CD4-positive, alpha-beta T cell (primary cell): Measurements from ENCODE around the gene CFAP43. TPM values are rescaled to one million over a fixed set of nuclear protein-coding genes. Genes with fewer than 3 reads are reported as not detected.

ENCODE experiments used
- ATAC-seq: fragments of 200-7000 bp; cut with Tn5 transposase; one replicate; pipeline ENCODE4 v1.10.0; 2022; ENCODE audit warnings: mild to moderate bottlenecking; ENCODE audit not compliant: poor library complexity
- CTCF ChIA-PET: fragments of 350-600 bp; sonication (Branson Sonifier 250); formaldehyde crosslinking; loops from one replicate; lab custom pipeline; 2021; ENCODE audit warnings: antibody characterized with exemption, inconsistent platforms; lab: Charles Lee
- POLR2A ChIA-PET: fragments of 350-600 bp; sonication (Branson Sonifier 250); formaldehyde crosslinking; loops from one replicate; lab custom pipeline; 2021; ENCODE audit warnings: antibody characterized with exemption, inconsistent platforms; lab: Charles Lee
- DNase-seq, 14 experiments: peaks; one replicate each; pipeline ENCODE4 v3.0.0-alpha.2; 2013 to 2020; ENCODE audit warnings: mixed read lengths in 2 of 14
- H3K27ac ChIP-seq, 2 donors: one replicate each; pipeline versions ENCODE4 v1.5.1 to v1.7.0; 2013; ENCODE audit warnings: low read length in 2 of 2, low read depth in 1 of 2, mild to moderate bottlenecking in 1 of 2
- H3K27me3 ChIP-seq, 2 experiments: 1 replicate in 1 of 2; 2 replicates in 1 of 2; pipeline versions ENCODE4 v1.6.1 to v1.7.0; 2013; ENCODE audit warnings: low read length in 2 of 2, control low read depth in 1 of 2, mild to moderate bottlenecking in 1 of 2, moderate library complexity in 1 of 2; ENCODE audit not compliant: insufficient read depth in 2 of 2, control insufficient read depth in 1 of 2
- H3K36me3 ChIP-seq: one replicate; pipeline ENCODE4 v1.6.1; 2013; ENCODE audit warnings: low read length, control low read depth; ENCODE audit not compliant: insufficient read depth
- H3K4me1 ChIP-seq: one replicate; pipeline ENCODE4 v1.6.1; 2013; ENCODE audit warnings: low read length, control low read depth; ENCODE audit not compliant: insufficient read depth
- H3K4me3 ChIP-seq: one replicate; pipeline ENCODE4 v1.5.1; 2013; ENCODE audit warnings: mild to moderate bottlenecking, low read length, moderate library complexity
- H3K9me3 ChIP-seq, 2 experiments: 1 replicate in 1 of 2; 2 replicates in 1 of 2; pipeline versions ENCODE4 v1.6.1 to v1.7.0; 2013; ENCODE audit warnings: low read length in 2 of 2, mild to moderate bottlenecking in 2 of 2, control low read depth in 1 of 2, moderate library complexity in 1 of 2; ENCODE audit not compliant: control insufficient read depth in 1 of 2, insufficient read depth in 1 of 2
- H3K27ac Mint-ChIP-seq: one replicate; pipeline ENCODE4 v1.8.0; 2020; ENCODE audit warnings: mixed read lengths
- H3K27me3 Mint-ChIP-seq: one replicate; pipeline ENCODE4 v1.8.0; 2021; ENCODE audit warnings: mixed read lengths
- H3K36me3 Mint-ChIP-seq: one replicate; pipeline ENCODE4 v1.8.0; 2021; ENCODE audit warnings: low read depth, mixed read lengths
- H3K4me1 Mint-ChIP-seq: one replicate; pipeline ENCODE4 v1.8.0; 2021; ENCODE audit warnings: low read depth, mixed read lengths
- H3K4me3 Mint-ChIP-seq: one replicate; pipeline ENCODE4 v1.8.0; 2020; ENCODE audit warnings: mild to moderate bottlenecking, mixed read lengths
- H3K9me3 Mint-ChIP-seq: one replicate; pipeline ENCODE4 v1.8.0; 2020; ENCODE audit warnings: mixed read lengths
- intact Hi-C, 2 experiments: fragments of 100-400 bp; cut with DNase I in 1 of 2; cut with micrococcal nuclease in 1 of 2; formaldehyde crosslinking; loops; one replicate each; pipeline versions ENCODE4 v1.15.1 to v1.9.0; 2023 to 2025; cut with DNase I, micrococcal nuclease
- total RNA-seq, 174 experiments: library from RNA in 2 of 174; stranded (reverse) in 2 of 174; gene quantifications; one replicate each; pipeline ENCODE4 v1.2.3 and lab custom pipeline; 2021 to 2026
- TF ChIP-seq, protein P1 (sequence below): fragments of 200-600 bp; IDR thresholded peaks from one replicate; pipeline ENCODE4 v1.8.0; 2022; ENCODE audit warnings: antibody characterized with exemption, mild to moderate bottlenecking

Gene CFAP43
- total RNA-seq, 2 experiments from 2014 or later, result not detected

DNA sequence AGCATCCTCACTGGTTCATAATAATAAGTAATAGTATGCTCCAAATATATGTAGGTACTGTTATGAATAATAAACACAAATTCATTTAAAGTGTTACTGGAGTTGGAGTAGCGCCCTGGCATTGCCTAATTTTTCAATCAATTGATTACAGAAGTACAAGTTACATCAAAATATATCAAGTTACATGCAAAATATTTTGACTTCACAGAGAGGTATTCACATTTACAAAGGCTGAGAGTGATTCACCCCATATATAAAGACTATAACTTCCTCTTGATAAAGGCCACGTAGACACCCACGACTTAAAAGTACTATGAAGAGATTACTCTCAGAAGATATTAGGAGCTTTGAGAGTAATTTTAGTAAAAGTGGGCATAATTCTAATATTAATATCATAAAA is 132.9 kb downstream of the CFAP43 start:
- Histone ChIP-seq H3K9me3 (no peaks in the 10 kb centered on the region), H3K4me3 (no peak overlapping the region), H3K27ac (no peak overlapping the region), H3K27me3 (peaks cover 0 to 6% of the 10 kb centered on the region in 2 experiments), H3K4me1 (no peaks in the 10 kb centered on the region), H3K36me3 (no peaks in the 10 kb centered on the region)
- Mint-ChIP-seq H3K27ac (no peak overlapping the region), H3K27me3 (no peaks in the 10 kb centered on the region), H3K9me3 (no peaks in the 10 kb centered on the region), H3K36me3 (no peaks in the 10 kb centered on the region), H3K4me1 (no peaks in the 10 kb centered on the region), H3K4me3 (no peak overlapping the region)
- TF ChIP-seq, protein P1, sequence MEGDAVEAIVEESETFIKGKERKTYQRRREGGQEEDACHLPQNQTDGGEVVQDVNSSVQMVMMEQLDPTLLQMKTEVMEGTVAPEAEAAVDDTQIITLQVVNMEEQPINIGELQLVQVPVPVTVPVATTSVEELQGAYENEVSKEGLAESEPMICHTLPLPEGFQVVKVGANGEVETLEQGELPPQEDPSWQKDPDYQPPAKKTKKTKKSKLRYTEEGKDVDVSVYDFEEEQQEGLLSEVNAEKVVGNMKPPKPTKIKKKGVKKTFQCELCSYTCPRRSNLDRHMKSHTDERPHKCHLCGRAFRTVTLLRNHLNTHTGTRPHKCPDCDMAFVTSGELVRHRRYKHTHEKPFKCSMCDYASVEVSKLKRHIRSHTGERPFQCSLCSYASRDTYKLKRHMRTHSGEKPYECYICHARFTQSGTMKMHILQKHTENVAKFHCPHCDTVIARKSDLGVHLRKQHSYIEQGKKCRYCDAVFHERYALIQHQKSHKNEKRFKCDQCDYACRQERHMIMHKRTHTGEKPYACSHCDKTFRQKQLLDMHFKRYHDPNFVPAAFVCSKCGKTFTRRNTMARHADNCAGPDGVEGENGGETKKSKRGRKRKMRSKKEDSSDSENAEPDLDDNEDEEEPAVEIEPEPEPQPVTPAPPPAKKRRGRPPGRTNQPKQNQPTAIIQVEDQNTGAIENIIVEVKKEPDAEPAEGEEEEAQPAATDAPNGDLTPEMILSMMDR, result no peak
- CTCF ChIA-PET, result interaction anchor here (0.6 to 0.7 kb wide), 2 partner anchors 23 to 215 kb away, joined by 3 read pairs; partner anchors contain the start of gene SFR1
- POLR2A ChIA-PET, result no interaction called here
- no peak for DNase-seq
- intact Hi-C loops, result no loop called here
- no peak for ATAC-seq

- H3K27me3 ChIP-seq, result peaks cover 0 to 6% of the 10 kb centered on the region in 2 experiments
- no peak overlapping the region for H3K4me3 Mint-ChIP-seq
- intact Hi-C loops, result no loop called here
- DNase-seq (no peak), ATAC-seq (no peak)
- H3K27me3 Mint-ChIP-seq, result no peaks in the 10 kb centered on the region
- H3K27ac ChIP-seq, result no peak overlapping the region
- ChIA-PET POLR2A (no interaction called here), CTCF (no interaction called here)
- H3K4me3 ChIP-seq, result no peak overlapping the region
- no peaks in the 10 kb centered on the region for H3K9me3 ChIP-seq
- no peaks in the 10 kb centered on the region for H3K4me1 ChIP-seq
- no peak overlapping the region for H3K27ac Mint-ChIP-seq
- TF ChIP-seq, protein P1, result no peak
- no peaks in the 10 kb centered on the region for H3K36me3 Mint-ChIP-seq
- no peaks in the 10 kb centered on the region for H3K4me1 Mint-ChIP-seq
- H3K9me3 Mint-ChIP-seq, result no peaks in the 10 kb centered on the region
- no peaks in the 10 kb centered on the region for H3K36me3 ChIP-seq
These were observed 133.7 kb downstream of the CFAP43 start for GRCh38 chr10:104098358-104098925.

- Mint-ChIP-seq H3K36me3 (no peaks in the 10 kb centered on the region), H3K4me3 (no peak overlapping the region), H3K9me3 (no peaks in the 10 kb centered on the region), H3K27me3 (no peaks in the 10 kb centered on the region), H3K4me1 (no peaks in the 10 kb centered on the region), H3K27ac (no peak overlapping the region)
- Histone ChIP-seq H3K4me3 (no peak overlapping the region), H3K9me3 (no peaks in the 10 kb centered on the region), H3K36me3 (no peaks in the 10 kb centered on the region), H3K27me3 (peaks cover 0 to 6% of the 10 kb centered on the region in 2 experiments), H3K27ac (no peak overlapping the region), H3K4me1 (no peaks in the 10 kb centered on the region)
- ChIA-PET CTCF (no interaction called here), POLR2A (no interaction called here)
- intact Hi-C loops, result no loop called here
- ATAC-seq (no peak), DNase-seq (no peak)
- TF ChIP-seq, protein P1, result no peak
These were observed 135.5 kb downstream of the CFAP43 start for GRCh38 chr10:104096692-104097091.
